Measurements from ENCODE around the gene IPO9. TPM values are rescaled to one million over a fixed set of nuclear protein-coding genes. Genes with fewer than 3 reads are reported as not detected.

The IPO9 gene
- total RNA-seq, 4 donors from 2014 or later = 9.6 to 23.1 (median 13.4) TPM

- H3K4me1 ChIP-seq = peaks cover 0 to 7% (median 0%) of the 10 kb centered on the region in 4 donors
- H3K9me3 ChIP-seq = no peaks in the 10 kb centered on the region
- H3K4me3 ChIP-seq = no peak overlapping the region
- no peaks in the 10 kb centered on the region for H3K27me3 ChIP-seq
- H3K27ac ChIP-seq = no peak overlapping the region
- TF ChIP-seq CTCF (IDR thresholded peaks at IDR 0.05) (no peak), POLR2A (IDR thresholded peaks at IDR 0.05) (no peak)
- no peak for DNase-seq
- no peaks in the 10 kb centered on the region for H3K36me3 ChIP-seq
Measured at GRCh38 chr1:201881617-201882016, 52.7 kb downstream of the IPO9 start.

- DNase-seq = peak in 1 of 3 donors; percentile 44
- no peaks in the 10 kb centered on the region for H3K9me3 ChIP-seq
- no peaks in the 10 kb centered on the region for H3K36me3 ChIP-seq
- H3K4me1 ChIP-seq = peaks cover 0 to 7% (median 0%) of the 10 kb centered on the region in 4 donors
- no peak overlapping the region for H3K27ac ChIP-seq
- TF ChIP-seq POLR2A (IDR thresholded peaks at IDR 0.05) (no peak), CTCF (IDR thresholded peaks at IDR 0.05) (no peak)
- H3K4me3 ChIP-seq = no peak overlapping the region
- H3K27me3 ChIP-seq = no peaks in the 10 kb centered on the region
Measured at GRCh38 chr1:201882665-201883132, 53.7 kb downstream of the IPO9 start.

GRCh38 chr1:201883266-201883665, 54.3 kb downstream of the IPO9 start:
- no peaks in the 10 kb centered on the region for H3K36me3 ChIP-seq
- no peaks in the 10 kb centered on the region for H3K27me3 ChIP-seq
- DNase-seq = peak in 1 of 3 donors; percentile 32
- TF ChIP-seq CTCF (IDR thresholded peaks at IDR 0.05) = no peak
- no peak for TF ChIP-seq POLR2A (IDR thresholded peaks at IDR 0.05)
- no peak overlapping the region for H3K4me3 ChIP-seq
- H3K9me3 ChIP-seq = no peaks in the 10 kb centered on the region
- no peak overlapping the region for H3K27ac ChIP-seq
- peaks cover 0 to 11% (median 0%) of the 10 kb centered on the region in 4 donors for H3K4me1 ChIP-seq

- no peaks in the 10 kb centered on the region for H3K9me3 ChIP-seq
- no peak for TF ChIP-seq CTCF (IDR thresholded peaks at IDR 0.05)
- TF ChIP-seq POLR2A (IDR thresholded peaks at IDR 0.05) = no peak
- no peaks in the 10 kb centered on the region for H3K36me3 ChIP-seq
- H3K4me3 ChIP-seq = no peak overlapping the region
- peaks cover 0 to 16% (median 2%) of the 10 kb centered on the region in 4 donors for H3K4me1 ChIP-seq
- peak in 1 of 3 donors; percentile 45 for DNase-seq
- peaks cover 0 to 2% of the 10 kb centered on the region in 2 donors for H3K27me3 ChIP-seq
- H3K27ac ChIP-seq = no peak overlapping the region
Measured at GRCh38 chr1:201883786-201884185, 54.8 kb downstream of the IPO9 start.

- no peaks in the 10 kb centered on the region for H3K9me3 ChIP-seq
- peaks cover 0 to 22% (median 5%) of the 10 kb centered on the region in 4 donors for H3K4me1 ChIP-seq
- H3K36me3 ChIP-seq = no peaks in the 10 kb centered on the region
- H3K4me3 ChIP-seq = no peak overlapping the region
- TF ChIP-seq CTCF (IDR thresholded peaks at IDR 0.05) = no peak
- no peak for TF ChIP-seq POLR2A (IDR thresholded peaks at IDR 0.05)
- DNase-seq = peak in 1 of 3 donors; percentile 35
- H3K27me3 ChIP-seq = peaks cover 0 to 4% of the 10 kb centered on the region in 2 donors
- H3K27ac ChIP-seq = no peak overlapping the region
Measured at GRCh38 chr1:201884425-201884824, 55.5 kb downstream of the IPO9 start.

Data from Peyer's patch (tissue), 4 donors.